ENCODE data around the gene SLC1A7.
A peak's percentile ranks its signal among the peaks of the same experiment; 100 is the strongest.

Gene SLC1A7

DNA sequence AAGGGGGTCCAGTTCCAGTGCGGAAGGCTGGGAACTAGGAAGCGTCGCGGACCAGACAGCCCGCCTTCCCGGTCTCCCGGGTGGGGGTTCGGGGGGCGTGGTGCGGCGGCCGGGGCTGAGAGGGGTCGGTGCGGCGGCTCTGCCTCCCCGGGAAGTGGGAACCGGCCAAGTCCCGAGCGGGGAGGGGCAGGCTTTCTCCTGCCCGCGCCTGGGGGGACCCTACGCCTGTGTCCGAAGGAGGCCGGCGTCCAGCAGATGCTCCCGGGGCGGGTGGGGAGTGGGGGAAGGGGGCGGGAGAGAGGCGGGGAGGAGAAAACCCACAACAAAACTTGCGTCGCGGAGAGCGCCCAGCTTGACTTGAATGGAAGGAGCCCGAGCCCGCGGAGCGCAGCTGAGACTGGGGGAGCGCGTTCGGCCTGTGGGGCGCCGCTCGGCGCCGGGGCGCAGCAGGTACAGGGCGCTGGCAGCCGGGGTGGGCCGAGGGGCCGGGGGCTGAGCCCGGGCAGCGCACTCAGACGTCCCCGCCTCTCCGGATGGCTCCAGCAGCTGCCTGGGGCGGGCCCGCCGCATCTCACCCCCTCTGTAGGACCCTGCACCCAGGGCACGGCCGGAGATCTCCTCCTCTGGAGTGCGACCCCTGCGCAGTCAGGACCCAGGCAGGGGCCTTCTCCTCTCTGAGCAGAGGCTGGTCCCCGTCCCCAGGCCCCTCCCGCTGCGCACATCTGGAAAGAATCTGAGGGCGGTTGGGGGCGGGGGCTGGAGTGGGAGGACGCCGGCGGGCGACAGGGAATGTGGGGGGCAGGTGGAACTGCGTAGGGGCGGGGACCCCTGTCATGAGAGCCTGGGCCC is 80.4 kb downstream of the SLC1A7 start, which contains the start of gene PODN:
Gene PODN (plus strand): TSS at position 355 of the 849 bp plus-strand sequence. CDS start 7,643 bp downstream, outside the sequence.
- Mint-ChIP-seq H3K4me1 (peaks cover 20% of the 10 kb centered on the region), H3K27ac (no peak within 1 kb of the TSS), H3K27me3 (peaks cover 70% of the 10 kb centered on the region), H3K9me3 (no peaks in the 10 kb centered on the region), H3K4me3 (peak within 1 kb of the TSS; percentile 68 to 73)
- DNase-seq, result peak in 1 of 2 donors; percentile 9
- peak; percentile 74 for ATAC-seq

DNA sequence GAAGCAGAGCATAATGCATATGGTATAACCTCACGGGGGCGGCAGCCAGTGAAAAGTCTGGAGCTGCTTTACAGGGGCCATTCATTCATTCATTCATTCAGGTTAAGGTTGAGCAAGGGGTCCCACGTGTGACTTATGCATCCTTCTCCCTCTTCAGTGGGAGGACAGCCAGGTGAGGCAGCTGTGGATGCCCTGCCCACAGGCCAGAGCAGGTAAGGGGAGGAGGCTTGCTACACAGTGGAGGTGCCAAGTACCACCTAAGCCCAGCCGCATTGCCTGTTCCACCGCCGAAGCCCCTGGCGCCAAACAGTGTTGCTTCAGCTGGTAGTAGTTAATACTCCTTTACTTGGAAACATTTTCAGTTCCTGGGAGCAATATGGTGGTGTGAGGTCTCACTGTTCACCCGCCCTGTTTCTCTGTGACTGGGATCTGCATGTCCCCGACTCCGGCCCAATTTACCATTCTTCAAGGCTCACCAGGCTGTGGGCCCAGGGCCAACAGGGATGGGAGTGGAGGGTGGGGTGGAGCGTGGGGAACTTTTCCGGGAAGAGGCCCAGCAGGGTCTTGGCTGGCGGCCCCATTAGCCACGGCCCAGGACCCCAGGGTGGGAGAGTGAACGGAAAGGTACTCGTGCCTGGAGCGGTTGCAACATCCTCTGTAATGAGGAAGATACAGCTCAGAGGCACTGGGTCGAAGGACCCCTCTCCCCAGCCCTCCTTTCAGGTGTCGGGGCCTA is 81.1 kb downstream of the SLC1A7 start:
- H3K27ac Mint-ChIP-seq, result no peak overlapping the region
- ATAC-seq (no peak), DNase-seq (no peak)
- H3K4me1 Mint-ChIP-seq, result peaks cover 20% of the 10 kb centered on the region
- no peaks in the 10 kb centered on the region for H3K9me3 Mint-ChIP-seq
- peak overlapping the region; percentile 53 to 68 for H3K4me3 Mint-ChIP-seq
- peaks cover 70% of the 10 kb centered on the region for H3K27me3 Mint-ChIP-seq

DNA sequence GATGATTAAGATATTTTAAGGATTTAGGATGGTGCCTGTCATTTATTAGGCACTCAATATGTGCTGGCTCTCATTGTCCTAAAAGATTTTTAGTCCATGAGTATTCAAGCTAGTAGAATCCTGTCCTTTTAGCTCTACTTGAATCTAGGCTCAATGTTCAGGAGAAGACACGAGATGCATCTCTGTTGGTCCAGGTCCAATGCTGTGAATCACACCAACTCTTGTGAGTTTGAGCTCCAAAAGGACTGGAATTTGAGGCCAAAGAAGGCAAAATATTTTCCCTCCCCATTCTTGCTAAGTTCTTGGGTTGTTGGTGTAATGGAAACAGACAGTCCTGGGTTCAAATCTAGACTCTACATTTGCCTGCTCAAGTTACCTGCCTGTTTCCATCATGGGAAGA is 81.9 kb downstream of the SLC1A7 start:
- no peak for ATAC-seq
- Mint-ChIP-seq H3K27me3 (peaks cover 66% of the 10 kb centered on the region), H3K27ac (no peak overlapping the region), H3K4me3 (no peak overlapping the region), H3K9me3 (no peaks in the 10 kb centered on the region), H3K4me1 (peaks cover 20% of the 10 kb centered on the region)
- no peak for DNase-seq

DNA sequence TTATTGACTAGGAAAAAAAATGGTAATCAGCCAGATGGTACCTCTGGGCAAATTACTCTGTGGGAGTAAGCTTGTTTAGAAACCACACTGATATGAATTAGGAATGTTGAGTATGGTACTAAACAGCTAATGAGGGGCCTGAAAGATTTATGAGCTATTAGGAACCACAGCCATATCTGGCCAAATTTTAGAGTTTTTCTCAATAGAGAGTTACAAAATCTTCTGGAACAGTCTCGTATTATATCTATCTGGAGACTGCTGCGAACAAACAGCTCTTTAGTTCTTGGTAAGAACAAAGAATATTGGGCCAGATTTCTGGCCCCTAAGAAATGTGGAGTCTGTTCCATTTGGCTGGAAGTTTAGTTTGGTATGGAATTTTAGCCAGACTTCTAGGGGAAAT is 85.3 kb downstream of the SLC1A7 start:
- H3K27me3 Mint-ChIP-seq, result peaks cover 32% of the 10 kb centered on the region
- H3K9me3 Mint-ChIP-seq, result no peaks in the 10 kb centered on the region
- no peak overlapping the region for H3K27ac Mint-ChIP-seq
- ATAC-seq (no peak), DNase-seq (no peak)
- peaks cover under 1% of the 10 kb centered on the region for H3K4me1 Mint-ChIP-seq
- H3K4me3 Mint-ChIP-seq, result no peak overlapping the region

DNA sequence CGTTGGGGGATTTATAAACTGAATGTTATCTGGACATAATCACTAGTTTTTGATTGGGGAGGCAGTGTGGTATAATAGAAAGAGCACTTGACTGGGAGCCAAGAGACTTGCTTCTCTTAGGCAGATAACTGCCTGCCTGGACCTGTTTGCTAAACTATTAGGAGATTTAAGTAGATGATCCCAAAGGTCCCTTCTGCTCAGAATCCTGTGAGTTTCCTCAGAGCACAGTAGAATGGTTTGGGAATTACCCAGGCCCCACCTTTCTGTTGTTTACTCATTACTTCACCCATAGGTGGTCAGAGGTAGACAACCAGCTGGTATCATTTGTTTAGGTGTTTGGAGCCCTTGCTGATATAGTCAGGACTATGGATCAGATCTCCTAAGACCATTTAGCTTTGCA is 90.8 kb downstream of the SLC1A7 start:
- no peak for DNase-seq
- Mint-ChIP-seq H3K4me3 (no peak overlapping the region), H3K9me3 (no peaks in the 10 kb centered on the region), H3K4me1 (peaks cover 8% of the 10 kb centered on the region), H3K27me3 (no peaks in the 10 kb centered on the region), H3K27ac (no peak overlapping the region)
- ATAC-seq, result no peak

DNA sequence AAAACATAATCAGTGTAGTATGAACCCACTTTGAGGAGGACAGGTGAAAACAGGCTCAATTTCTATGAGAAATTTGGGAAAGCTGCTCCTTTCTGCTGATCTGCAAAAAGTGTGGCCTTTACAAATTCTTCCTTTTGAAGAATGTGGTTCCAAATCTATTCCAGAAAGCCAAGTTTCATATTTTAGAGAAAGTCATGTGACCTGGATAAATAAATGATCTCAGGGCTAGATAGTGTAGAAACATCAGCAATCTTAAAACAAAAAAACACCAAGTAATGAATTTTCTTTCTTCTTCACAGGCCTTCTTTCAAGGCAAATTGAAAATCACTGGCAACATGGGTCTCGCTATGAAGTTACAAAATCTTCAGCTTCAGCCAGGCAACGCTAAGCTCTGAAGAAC is 92.1 kb downstream of the SLC1A7 start:
- peaks cover 8% of the 10 kb centered on the region for H3K4me1 Mint-ChIP-seq
- no peak overlapping the region for H3K4me3 Mint-ChIP-seq
- no peaks in the 10 kb centered on the region for H3K9me3 Mint-ChIP-seq
- ATAC-seq (no peak), DNase-seq (no peak)
- H3K27me3 Mint-ChIP-seq, result no peaks in the 10 kb centered on the region
- H3K27ac Mint-ChIP-seq, result no peak overlapping the region

DNA sequence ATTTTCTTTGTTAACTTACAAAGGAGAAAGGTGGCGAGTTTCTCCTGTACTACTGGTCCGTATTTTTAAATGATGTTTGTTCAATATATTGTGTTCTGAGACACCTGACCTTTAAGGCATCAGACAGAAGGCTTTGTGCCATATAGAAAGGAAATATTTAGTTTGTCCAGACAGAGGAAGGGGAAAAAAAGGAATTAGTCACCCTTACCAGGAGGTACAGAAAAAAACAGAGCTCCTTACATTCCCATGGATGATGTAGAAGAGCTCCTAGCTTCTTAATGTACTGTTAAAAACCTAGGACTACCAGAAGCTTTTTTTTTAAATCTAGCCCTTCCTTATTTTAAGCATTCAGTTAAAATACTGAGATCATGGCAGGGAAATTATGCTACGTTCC is 92.9 kb downstream of the SLC1A7 start:
- H3K4me3 Mint-ChIP-seq, result no peak overlapping the region
- ATAC-seq (no peak), DNase-seq (no peak)
- no peaks in the 10 kb centered on the region for H3K27me3 Mint-ChIP-seq
- H3K27ac Mint-ChIP-seq, result no peak overlapping the region
- H3K4me1 Mint-ChIP-seq, result peaks cover 8% of the 10 kb centered on the region
- H3K9me3 Mint-ChIP-seq, result no peaks in the 10 kb centered on the region

DNA sequence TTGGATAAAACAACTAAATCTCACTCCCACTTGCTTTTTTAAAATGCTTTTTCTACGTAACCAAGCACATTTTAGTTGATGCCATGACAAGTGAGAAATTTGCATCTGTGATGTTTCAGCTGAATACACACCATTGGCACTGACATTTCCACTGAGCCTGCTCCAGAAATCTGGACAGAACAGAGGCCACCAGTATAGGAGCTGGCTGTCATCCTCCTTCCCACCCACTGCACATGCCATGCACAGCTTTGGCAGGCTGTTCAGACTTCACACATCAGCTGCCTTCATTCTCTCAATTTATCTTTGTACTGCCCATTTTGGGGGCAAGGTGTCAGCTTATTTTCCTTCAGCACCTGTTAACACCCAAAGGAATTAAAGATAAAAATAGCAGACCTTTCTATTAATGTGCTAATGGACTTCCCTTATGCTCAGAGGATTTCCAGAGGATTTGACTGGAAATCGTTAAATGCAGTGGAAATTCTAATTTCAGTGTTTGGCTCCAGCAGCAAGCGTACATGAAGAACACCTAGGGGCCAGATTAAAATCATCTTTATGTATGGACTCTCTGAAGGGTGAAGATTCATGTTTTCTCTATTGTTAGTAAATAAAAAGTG is 93.4 kb downstream of the SLC1A7 start:
- ATAC-seq (no peak), DNase-seq (no peak)
- Mint-ChIP-seq H3K27ac (no peak overlapping the region), H3K4me1 (peaks cover 8% of the 10 kb centered on the region), H3K9me3 (no peaks in the 10 kb centered on the region), H3K4me3 (no peak overlapping the region), H3K27me3 (no peaks in the 10 kb centered on the region)

DNA sequence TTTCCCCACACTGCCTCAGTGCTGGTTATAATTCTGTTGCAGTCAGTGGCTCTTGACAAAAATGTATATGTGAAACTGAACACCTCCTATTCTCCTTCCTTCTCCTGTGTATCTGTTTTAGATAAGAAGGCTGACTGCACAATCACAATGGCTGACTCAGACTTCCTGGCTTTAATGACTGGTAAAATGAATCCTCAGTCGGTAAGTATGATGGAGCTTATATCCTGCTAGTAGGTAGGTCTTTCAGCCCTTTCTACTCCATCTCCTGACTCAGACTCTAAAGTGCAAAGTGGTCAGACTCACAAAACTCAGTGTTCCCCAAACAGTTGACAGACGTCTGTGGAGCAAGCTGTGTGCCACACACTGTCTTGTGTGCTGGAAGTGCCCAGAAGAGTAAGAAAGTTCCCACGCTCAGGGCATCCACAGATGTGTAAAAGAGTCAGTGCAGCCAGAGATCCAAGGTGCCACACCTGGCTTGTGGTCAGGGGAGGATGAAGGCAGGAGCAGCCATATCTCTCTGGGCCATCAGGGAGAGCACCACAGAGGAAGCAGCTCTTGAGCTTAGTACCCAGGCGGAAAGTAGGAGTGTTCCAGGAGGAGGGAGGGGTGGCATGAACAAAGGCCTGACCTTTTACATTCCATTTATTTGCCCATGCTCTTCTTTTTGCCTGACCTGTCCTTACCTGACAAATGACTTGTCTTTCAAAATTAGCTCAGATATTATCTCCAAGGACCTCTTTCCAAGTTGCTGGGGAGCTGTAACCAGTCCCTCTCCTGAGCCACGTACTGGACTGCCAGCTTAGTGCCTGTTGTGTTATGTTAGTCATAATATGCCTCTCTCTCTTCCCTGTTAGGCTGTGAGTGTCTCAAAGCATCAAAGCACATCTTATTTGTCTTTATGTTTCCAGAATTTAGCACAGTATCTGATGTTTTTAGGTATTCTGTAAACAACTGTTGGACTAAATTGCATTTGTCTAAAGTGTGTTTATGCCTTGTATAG is 94.4 kb downstream of the SLC1A7 start:
- Mint-ChIP-seq H3K4me3 (no peak overlapping the region), H3K27me3 (no peaks in the 10 kb centered on the region), H3K27ac (no peak overlapping the region), H3K9me3 (no peaks in the 10 kb centered on the region), H3K4me1 (peaks cover 8% of the 10 kb centered on the region)
- DNase-seq (no peak), ATAC-seq (no peak)

DNA sequence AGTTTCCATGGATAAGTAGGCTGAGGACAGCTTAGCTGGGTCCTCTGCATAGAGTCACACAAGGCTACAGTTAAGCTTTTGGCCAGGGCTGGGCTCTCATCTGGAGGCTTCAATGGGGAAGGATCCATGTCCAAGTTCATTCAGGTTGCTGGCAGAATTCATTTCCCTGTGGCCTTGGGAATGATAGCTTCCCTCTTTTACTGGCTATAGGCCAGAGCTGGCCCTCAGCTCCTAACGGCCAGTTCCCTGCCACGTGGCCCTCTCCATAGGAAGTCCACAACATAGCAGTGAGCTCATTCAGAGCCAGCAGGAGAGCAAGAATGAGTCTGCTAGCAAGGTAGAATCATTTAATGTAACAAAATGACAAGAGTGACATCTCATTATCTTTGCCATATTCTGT is 95.5 kb downstream of the SLC1A7 start:
- H3K9me3 Mint-ChIP-seq, result no peaks in the 10 kb centered on the region
- H3K4me3 Mint-ChIP-seq, result no peak overlapping the region
- ATAC-seq (no peak), DNase-seq (no peak)
- H3K4me1 Mint-ChIP-seq, result peaks cover 8% of the 10 kb centered on the region
- no peak overlapping the region for H3K27ac Mint-ChIP-seq
- no peaks in the 10 kb centered on the region for H3K27me3 Mint-ChIP-seq

DNA sequence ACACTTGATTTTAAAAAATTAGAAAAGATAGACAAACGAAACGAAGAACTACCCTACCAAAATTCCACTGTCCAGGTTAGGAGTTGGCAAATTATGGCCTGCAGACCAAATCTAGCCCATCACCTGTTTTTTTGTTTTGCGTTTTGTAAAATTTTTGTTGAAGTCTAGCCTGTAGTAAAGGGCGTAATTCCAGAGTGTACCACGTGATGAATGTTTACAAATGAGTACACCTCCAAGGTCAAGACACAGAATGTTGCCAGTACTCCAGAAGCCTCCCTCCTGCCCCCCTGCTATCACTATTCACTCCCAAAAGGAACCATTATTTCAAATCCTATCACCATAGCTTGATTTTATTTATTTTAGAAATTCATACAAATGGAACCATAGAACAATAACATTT is 97.5 kb downstream of the SLC1A7 start:
- H3K27me3 Mint-ChIP-seq, result no peaks in the 10 kb centered on the region
- peak overlapping the region in 1 of 2 donors; percentile 22 for H3K27ac Mint-ChIP-seq
- DNase-seq (no peak), ATAC-seq (no peak)
- no peak overlapping the region for H3K4me3 Mint-ChIP-seq
- H3K9me3 Mint-ChIP-seq, result no peaks in the 10 kb centered on the region
- H3K4me1 Mint-ChIP-seq, result peaks cover 8% of the 10 kb centered on the region

DNA sequence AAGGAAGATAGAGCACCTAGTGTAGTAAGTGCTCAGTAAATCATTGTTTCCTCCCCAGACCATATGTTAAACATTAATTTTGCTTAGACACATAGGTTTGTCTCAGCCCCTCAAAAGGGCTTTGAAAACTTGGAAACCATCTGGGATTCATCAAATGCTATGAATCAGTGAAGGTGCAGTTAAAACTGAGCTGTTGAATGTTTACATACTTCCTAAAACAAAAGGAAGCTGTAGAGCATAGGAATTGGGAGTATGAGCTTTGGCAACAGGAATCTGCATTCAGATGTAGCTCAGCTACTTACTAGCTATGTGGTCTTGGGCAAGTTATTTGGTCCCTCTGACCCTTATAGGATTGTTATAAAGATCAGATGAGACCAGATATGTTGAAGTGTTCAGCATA is 99.2 kb downstream of the SLC1A7 start:
- Mint-ChIP-seq H3K27ac (no peak overlapping the region), H3K9me3 (no peaks in the 10 kb centered on the region), H3K4me1 (peaks cover 8% of the 10 kb centered on the region), H3K27me3 (no peaks in the 10 kb centered on the region), H3K4me3 (no peak overlapping the region)
- ATAC-seq (no peak), DNase-seq (no peak)

DNA sequence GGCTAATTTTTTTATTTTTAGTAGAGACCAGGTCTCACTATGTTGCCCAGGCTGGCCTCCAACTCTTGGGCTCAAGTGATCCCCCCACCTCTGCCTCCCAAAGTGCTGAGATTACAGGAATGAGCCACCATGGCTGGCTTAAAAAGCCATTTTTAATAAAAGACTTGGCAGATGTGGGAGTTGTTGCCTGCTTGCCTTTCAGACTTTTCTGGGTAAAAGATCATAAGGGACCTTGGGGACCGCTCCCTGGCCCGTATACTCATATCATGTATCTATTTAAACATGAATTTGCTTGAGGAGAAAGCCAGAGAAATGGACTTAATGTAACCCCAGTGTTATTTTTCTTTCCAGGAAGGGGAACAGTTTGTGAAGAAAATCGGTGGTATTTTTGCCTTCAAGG is 103.9 kb downstream of the SLC1A7 start:
- DNase-seq (no peak), ATAC-seq (no peak)
- Mint-ChIP-seq H3K4me1 (no peaks in the 10 kb centered on the region), H3K9me3 (no peaks in the 10 kb centered on the region), H3K27ac (no peak overlapping the region), H3K4me3 (no peak overlapping the region), H3K27me3 (no peaks in the 10 kb centered on the region)
